Measurements from ENCODE around the gene GPAM. TPM values are rescaled to one million over a fixed set of nuclear protein-coding genes. Genes with fewer than 3 reads are reported as not detected.
A peak's percentile ranks its signal among the peaks of the same experiment; 100 is the strongest.

The GPAM gene
- total and polyA plus RNA-seq, 2 of the 8 experiments (the other 6 are each of a cell fraction or from before 2014, with no cell fraction given): 5.5 to 15.5 TPM

- peak overlapping the region; percentile 79 to 85 for H3K4me2 ChIP-seq (ENCODE audit: insufficient read depth in 1 of 2, low read depth in 2 of 2, low read length in 2 of 2)
- H4K8ac ChIP-seq (ENCODE audit: extremely low read depth, insufficient read depth, low read length): no peak overlapping the region
- no peak overlapping the region for H4K5ac ChIP-seq (ENCODE audit: insufficient read length, low read depth, low read length)
- no peaks in the 10 kb centered on the region for H3K27me3 ChIP-seq (replicated peaks in 1 of 4; ENCODE audit: control insufficient read depth in 3 of 4, extremely low read depth in 1 of 4, insufficient read depth in 3 of 4, low read length in 3 of 4)
- H3K18ac ChIP-seq (ENCODE audit: extremely low read depth, low read length): no peak overlapping the region
- no peak overlapping the region for H3K4ac ChIP-seq (replicated peaks; ENCODE audit: insufficient read length, low read depth, low read length)
- DNase-seq (ENCODE audit: low read depth in 1 of 2, low spot score in 2 of 2): no peak
- FAIRE-seq: no peak
- H2AK5ac ChIP-seq (ENCODE audit: low read depth, low read length): no peak overlapping the region
- H3K79me1 ChIP-seq (ENCODE audit: low read depth, low read length): no peaks in the 10 kb centered on the region
- no peak overlapping the region for H2BK15ac ChIP-seq (ENCODE audit: low read length)
- H3K23ac ChIP-seq (ENCODE audit: insufficient read length): no peak overlapping the region
- 20% methylated on average over 10 of the region's 10 CpGs; no CpG with 5 or more reads in 1 of the 2 experiments for WGBS, 2 experiments (ENCODE audit: extremely low coverage in 1 of 2, insufficient coverage in 1 of 2, insufficient read length in 1 of 2, insufficient replicate concordance in 2 of 2, low coverage in 1 of 2, low lambda C conversion rate in 2 of 2, missing lambda C conversion rate in 1 of 2)
- H3K4me3 ChIP-seq (ENCODE audit: extremely low read depth in 1 of 4, insufficient read depth in 2 of 4, low read depth in 3 of 4, low read length in 4 of 4): peak overlapping the region; percentile 86 to 99 (median 91)
- H3K27ac ChIP-seq (ENCODE audit: low read depth, low read length): peak overlapping the region; percentile 17; the same call in 1 of the 2 replicates
- H3K14ac ChIP-seq (ENCODE audit: insufficient read length): no peak overlapping the region
- ChIA-PET POLR2A (ENCODE audit: partially characterized antibody) (interaction anchor here (1.2 to 2.3 kb wide), 4 partner anchors 12 to 143 kb away, joined by 3 to 8 read pairs (median 4); no protein-coding TSS in a partner anchor), CTCF (ENCODE audit: partially characterized antibody) (interaction anchor here (0.8 to 7.6 kb wide), 14 partner anchors 10 to 252 kb away, joined by 3 to 53 read pairs (median 4); no protein-coding TSS in a partner anchor)
- peaks cover 0 to 7% (median 3%) of the 10 kb centered on the region in 4 experiments; a peak in 5 of 7 replicates for H3K4me1 ChIP-seq (replicated peaks in 1 of 4; ENCODE audit: control insufficient read depth in 3 of 4, insufficient read depth in 4 of 4, low read length in 3 of 4)
- no peaks in the 10 kb centered on the region for H4K20me1 ChIP-seq (replicated peaks in 1 of 2; ENCODE audit: control insufficient read depth in 1 of 2, insufficient read depth in 2 of 2, low read length in 2 of 2)
- H3K9ac ChIP-seq (replicated peaks in 1 of 4; ENCODE audit: extremely low read depth in 1 of 4, low read depth in 3 of 4, low read length in 3 of 4): peak overlapping the region; percentile 56 to 90 (median 70)
- no peak overlapping the region for H3K56ac ChIP-seq (replicated peaks; ENCODE audit: insufficient read length, low read depth, low read length)
- peaks cover 3% of the 10 kb centered on the region for H3K23me2 ChIP-seq (ENCODE audit: low read depth, low read length)
- H2AFZ ChIP-seq (ENCODE audit: low read length): peak overlapping the region; percentile 87
- TF ChIP-seq BRCA1 (IDR thresholded peaks at IDR 0.05; ENCODE audit: low read depth, low read length) (no peak), KDM1A (IDR thresholded peaks at IDR 0.05; ENCODE audit: borderline replicate concordance, low read length) (peak; percentile 90), POLR2AphosphoS5 (IDR thresholded peaks at IDR 0.05; ENCODE audit: low read depth, low read length) (no peak), SIN3A (conservative IDR thresholded peaks at IDR 0.05 in 1 of 2, IDR thresholded peaks at IDR 0.05 in 1 of 2; ENCODE audit: low read depth in 1 of 2, low read length in 2 of 2) (0 out of 4 replicates have a peak, but pooled peaks of 1 of the 2 experiments have one; percentile 12), RAD21 (IDR thresholded peaks at IDR 0.05 in 1 of 2, conservative IDR thresholded peaks at IDR 0.05 in 1 of 2; ENCODE audit: low read depth in 2 of 2, low read length in 2 of 2) (no peak)
- H2BK120ac ChIP-seq (replicated peaks; ENCODE audit: low read depth, low read length): no peak overlapping the region
- H2BK12ac ChIP-seq (ENCODE audit: low read depth, low read length): no peak overlapping the region
- H2BK20ac ChIP-seq (ENCODE audit: low read length): no peak overlapping the region
- H3K36me3 ChIP-seq (ENCODE audit: control insufficient read depth in 2 of 4, insufficient read depth in 4 of 4, low read length in 3 of 4): peaks cover 0 to 14% (median 6%) of the 10 kb centered on the region in 4 experiments; a peak in 4 of 8 replicates
- H3K79me2 ChIP-seq (ENCODE audit: control insufficient read depth in 1 of 2, insufficient read depth in 2 of 2, low read length in 2 of 2): no peaks in the 10 kb centered on the region
- H4K91ac ChIP-seq (replicated peaks; ENCODE audit: insufficient read length, low read length): no peak overlapping the region
- H3K9me3 ChIP-seq (ENCODE audit: insufficient read depth in 2 of 2, low read depth in 1 of 2, low read length in 1 of 2): no peaks in the 10 kb centered on the region
- no peak overlapping the region for H2BK5ac ChIP-seq (ENCODE audit: low read depth, low read length)
These were observed 709 bp downstream of the GPAM start for GRCh38 chr10:112182784-112183328.

Measured in H1 (cell line).